GM12878 (cell line): ENCODE results near the gene FAM76B. TPM values are rescaled to one million over a fixed set of nuclear protein-coding genes. Genes with fewer than 3 reads are reported as not detected.

Source experiments
- BCL3 ChIP-seq: IDR thresholded peaks from 2 replicates; pipeline ENCODE4 v1.6.1; 2011; ENCODE audit warnings: borderline replicate concordance, low read depth, mild to moderate bottlenecking, moderate library complexity, low read length; ENCODE audit not compliant: insufficient read depth, poor library complexity, severe bottlenecking
- BHLHE40 ChIP-seq, 2 experiments: fragments of 450-650 bp in 1 of 2; IDR thresholded peaks; 2 replicates each; pipeline ENCODE4 v1.6.1; 2011 to 2017; ENCODE audit warnings: low read depth in 2 of 2, borderline replicate concordance in 1 of 2, improper control_type of control experiment in 1 of 2, low read length in 1 of 2, mild to moderate bottlenecking in 1 of 2
- CBX5 ChIP-seq: sonication (generic); IDR thresholded peaks from 2 replicates; pipeline ENCODE4 v1.6.1; 2016; ENCODE audit warnings: low read depth, moderate library complexity, mild to moderate bottlenecking, inconsistent platforms
- GATAD2B ChIP-seq: fragments of 450-650 bp; conservative IDR thresholded peaks from 2 replicates; pipeline ENCODE4 v1.6.1; 2017; ENCODE audit warnings: low read depth, mild to moderate bottlenecking, moderate library complexity
- MEF2A ChIP-seq: IDR thresholded peaks from 2 replicates; pipeline ENCODE4 v1.6.1; 2011; ENCODE audit warnings: low read depth, mild to moderate bottlenecking, low read length, moderate library complexity; ENCODE audit not compliant: insufficient read depth
- MYB ChIP-seq: fragments of 150-350 bp; IDR thresholded peaks from 2 replicates; pipeline ENCODE4 v1.6.1; 2014; ENCODE audit warnings: mild to moderate bottlenecking, low read depth, low read length, borderline replicate concordance
- PML ChIP-seq: IDR thresholded peaks from 2 replicates; pipeline ENCODE4 v1.6.1; 2012; ENCODE audit warnings: low read length, inconsistent platforms
- RBBP5 ChIP-seq: fragments of 200-600 bp; sonication (generic); conservative IDR thresholded peaks from 2 replicates; pipeline ENCODE4 v1.6.1; 2016
- RCOR1 ChIP-seq: conservative IDR thresholded peaks from 2 replicates; pipeline ENCODE4 v1.6.1; 2012; ENCODE audit warnings: low read depth, low read length, improper control_type of control experiment
- RELA ChIP-seq: fragments of 450-650 bp; IDR thresholded peaks from 2 replicates; pipeline ENCODE4 v1.8.0; 2014; ENCODE audit warnings: borderline replicate concordance; ENCODE audit not compliant: partially characterized antibody
- STAT1 ChIP-seq: fragments of 450-650 bp; conservative IDR thresholded peaks from 2 replicates; pipeline ENCODE4 v1.6.1; 2014; ENCODE audit warnings: antibody characterized with exemption, mild to moderate bottlenecking
- TBL1XR1 ChIP-seq: IDR thresholded peaks from 2 replicates; pipeline ENCODE4 v1.6.1; 2012; ENCODE audit warnings: low read depth, low read length, improper control_type of control experiment
- ZNF207 ChIP-seq: fragments of 450-650 bp; IDR thresholded peaks from 2 replicates; pipeline ENCODE4 v1.6.1; 2014; ENCODE audit warnings: antibody characterized with exemption, mild to moderate bottlenecking, borderline replicate concordance
- ZNF622 ChIP-seq: fragments of 450-650 bp; IDR thresholded peaks from 2 replicates; pipeline ENCODE4 v1.6.1; 2017; ENCODE audit warnings: mild to moderate bottlenecking, inconsistent platforms
- polyA plus RNA-seq, 11 experiments: library from polyadenylated mRNA; depleted of rRNA in 4 of 11; unstranded in 6 of 11; stranded (reverse) in 5 of 11; fragments of >200 nt; fragmentation: Nextera tagmentation in 4 of 11; fragmentation: Illumina TruSeq in 1 of 11; extraction: Ambion mirVana in 4 of 11; extraction: Trizol in 1 of 11; gene quantifications; 1 replicate in 1 of 11; 2 replicates in 10 of 11; pipeline versions ENCODE4 v1.2.1 to v1.2.3, GENCODE V29; 2011 to 2016; ENCODE audit warnings: inconsistent platforms in 2 of 11, missing spikeins in 2 of 11, low read depth in 1 of 11
- total RNA-seq, 4 experiments: library from RNA; depleted of rRNA in 3 of 4; stranded (reverse); fragments of >200 nt in 3 of 4; fragmentation: Illumina TruSeq in 1 of 4; extraction: Trizol in 1 of 4; gene quantifications; 2 replicates each; pipeline versions ENCODE4 v1.2.1 to v1.2.3, GENCODE V29; 2013 to 2021

Gene FAM76B
- total and polyA plus RNA-seq, 10 of the 15 experiments (the other 5 are each of a cell fraction or from before 2014, with no cell fraction given): 13.5 to 56.8 (median 28.4) TPM

- TF ChIP-seq RBBP5 (0 out of 2 replicates have a peak, but pooled peaks have one; percentile 66), BHLHE40 (IDR thresholded peaks at IDR 0.05; ENCODE audit: borderline replicate concordance in 1 of 2, low read depth in 2 of 2, low read length in 1 of 2) (no peak; a peak in 2 of 4 replicates), TBL1XR1 (no peak), ZNF207 (peak; percentile 96), CBX5 (0 out of 2 replicates have a peak, but pooled peaks have one; percentile 6), MEF2A (0 out of 2 replicates have a peak, but pooled peaks have one; percentile 8), MYB (no peak), BCL3 (no peak), RELA (peak; percentile 86), ZNF622 (no peak), RCOR1 (no peak), GATAD2B (0 out of 2 replicates have a peak, but pooled peaks have one; percentile 52), PML (peak; percentile 64; the same call in 1 of the 2 replicates), STAT1 (peak; percentile 82; the same call in 1 of the 2 replicates)
- TF ChIP-seq, all 136 proteins: peak for 53
Measured at GRCh38 chr11:95790123-95790932, 746 bp upstream of the FAM76B start, which contains the start of gene CEP57 (continued).
